HEK293 (cell line): ENCODE measurements around the gene TAGAP.

ENCODE experiments used
- CTCF ChIP-seq: fragments of 450-650 bp; formaldehyde crosslinking; IDR thresholded peaks from 2 replicates; pipeline ENCODE4 v1.5.1; 2016; ENCODE audit warnings: missing biosample characterization, missing genetic modification characterization
- HOXD13 ChIP-seq: sonication (generic); formaldehyde crosslinking; IDR thresholded peaks from 2 replicates; pipeline ENCODE4 v1.8.0; 2022; ENCODE audit warnings: missing genetic modification reagents, borderline replicate concordance
- KLF8 ChIP-seq: fragments of 450-650 bp; formaldehyde crosslinking; IDR thresholded peaks from 2 replicates; pipeline ENCODE4 v1.5.1; 2016; ENCODE audit warnings: missing biosample characterization, missing genetic modification characterization
- OSR2 ChIP-seq: fragments of 450-650 bp; formaldehyde crosslinking; IDR thresholded peaks from 2 replicates; pipeline ENCODE4 v1.5.1; 2016; ENCODE audit warnings: missing biosample characterization, missing genetic modification characterization
- PRDM2 ChIP-seq: fragments of 450-650 bp; formaldehyde crosslinking; IDR thresholded peaks from 2 replicates; pipeline ENCODE4 v1.5.1; 2016; ENCODE audit warnings: missing biosample characterization, missing genetic modification characterization, borderline replicate concordance
- SETDB1 ChIP-seq: IDR thresholded peaks from one replicate; pipeline ENCODE4 v1.6.1; 2017; ENCODE audit warnings: mild to moderate bottlenecking, low read length, moderate library complexity, mixed read lengths; ENCODE audit not compliant: insufficient read length
- TSHZ1 ChIP-seq: fragments of 450-650 bp; formaldehyde crosslinking; IDR thresholded peaks from 2 replicates; pipeline ENCODE4 v1.5.1; 2016; ENCODE audit warnings: missing biosample characterization, missing genetic modification characterization, borderline replicate concordance
- ZBTB20 ChIP-seq: fragments of 450-650 bp; formaldehyde crosslinking; IDR thresholded peaks from 2 replicates; pipeline ENCODE4 v1.5.1; 2016; ENCODE audit warnings: missing biosample characterization, missing genetic modification characterization
- ZNF169 ChIP-seq: fragments of 450-650 bp; formaldehyde crosslinking; IDR thresholded peaks from 2 replicates; pipeline ENCODE4 v1.5.1; 2016; ENCODE audit warnings: missing biosample characterization, missing genetic modification characterization
- ZNF184 ChIP-seq: fragments of 450-650 bp; IDR thresholded peaks from 2 replicates; pipeline ENCODE4 v1.5.1; 2018; ENCODE audit warnings: missing biosample characterization, mild to moderate bottlenecking, missing genetic modification characterization
- ZNF302 ChIP-seq: fragments of 450-650 bp; formaldehyde crosslinking; IDR thresholded peaks from 2 replicates; pipeline ENCODE4 v1.5.1; 2016; ENCODE audit warnings: missing biosample characterization, missing genetic modification characterization, low read depth
- ZNF324 ChIP-seq: fragments of 450-650 bp; formaldehyde crosslinking; IDR thresholded peaks from 2 replicates; pipeline ENCODE4 v1.5.1; 2016; ENCODE audit warnings: missing biosample characterization, missing genetic modification characterization
- ZNF514 ChIP-seq: fragments of 450-650 bp; formaldehyde crosslinking; IDR thresholded peaks from 2 replicates; pipeline ENCODE4 v1.5.1; 2016; ENCODE audit warnings: missing biosample characterization, missing genetic modification characterization
- ZNF555 ChIP-seq: fragments of 450-650 bp; formaldehyde crosslinking; conservative IDR thresholded peaks from 2 replicates; pipeline ENCODE4 v1.5.1; 2017; ENCODE audit warnings: missing biosample characterization, mild to moderate bottlenecking, missing genetic modification characterization, inconsistent platforms
- ZNF639 ChIP-seq: fragments of 450-650 bp; formaldehyde crosslinking; IDR thresholded peaks from 2 replicates; pipeline ENCODE4 v1.5.1; 2016; ENCODE audit warnings: missing biosample characterization, missing genetic modification characterization
- ZNF785 ChIP-seq: fragments of 450-650 bp; formaldehyde crosslinking; IDR thresholded peaks from 2 replicates; pipeline ENCODE4 v1.5.1; 2016; ENCODE audit warnings: missing biosample characterization, missing genetic modification characterization
- ZNF791 ChIP-seq: fragments of 450-650 bp; formaldehyde crosslinking; IDR thresholded peaks from 2 replicates; pipeline ENCODE4 v1.5.1; 2016; ENCODE audit warnings: missing biosample characterization, missing genetic modification characterization
- ZNF830 ChIP-seq: fragments of 450-650 bp; IDR thresholded peaks from 2 replicates; pipeline ENCODE4 v1.5.0; 2018; ENCODE audit warnings: missing biosample characterization, missing genetic modification characterization, low read depth, mild to moderate bottlenecking, moderate library complexity
- ZSCAN23 ChIP-seq: fragments of 450-650 bp; formaldehyde crosslinking; IDR thresholded peaks from 2 replicates; pipeline ENCODE4 v1.5.1; 2016; ENCODE audit warnings: missing biosample characterization, missing genetic modification characterization
- TF ChIP-seq, protein P1 (sequence below): IDR thresholded peaks from 2 replicates; pipeline ENCODE4 v1.6.1; 2011; ENCODE audit warnings: mild to moderate bottlenecking, low read depth, low read length, borderline replicate concordance
- TF ChIP-seq, protein P2 (sequence below): fragments of 450-650 bp; formaldehyde crosslinking; IDR thresholded peaks from 2 replicates; pipeline ENCODE4 v1.5.1; 2016; ENCODE audit warnings: missing biosample characterization, missing genetic modification characterization
- TF ChIP-seq, protein P3 (sequence below): fragments of 450-650 bp; formaldehyde crosslinking; IDR thresholded peaks from 2 replicates; pipeline ENCODE4 v1.5.1; 2016; ENCODE audit warnings: missing biosample characterization, missing genetic modification characterization

The TAGAP gene

DNA sequence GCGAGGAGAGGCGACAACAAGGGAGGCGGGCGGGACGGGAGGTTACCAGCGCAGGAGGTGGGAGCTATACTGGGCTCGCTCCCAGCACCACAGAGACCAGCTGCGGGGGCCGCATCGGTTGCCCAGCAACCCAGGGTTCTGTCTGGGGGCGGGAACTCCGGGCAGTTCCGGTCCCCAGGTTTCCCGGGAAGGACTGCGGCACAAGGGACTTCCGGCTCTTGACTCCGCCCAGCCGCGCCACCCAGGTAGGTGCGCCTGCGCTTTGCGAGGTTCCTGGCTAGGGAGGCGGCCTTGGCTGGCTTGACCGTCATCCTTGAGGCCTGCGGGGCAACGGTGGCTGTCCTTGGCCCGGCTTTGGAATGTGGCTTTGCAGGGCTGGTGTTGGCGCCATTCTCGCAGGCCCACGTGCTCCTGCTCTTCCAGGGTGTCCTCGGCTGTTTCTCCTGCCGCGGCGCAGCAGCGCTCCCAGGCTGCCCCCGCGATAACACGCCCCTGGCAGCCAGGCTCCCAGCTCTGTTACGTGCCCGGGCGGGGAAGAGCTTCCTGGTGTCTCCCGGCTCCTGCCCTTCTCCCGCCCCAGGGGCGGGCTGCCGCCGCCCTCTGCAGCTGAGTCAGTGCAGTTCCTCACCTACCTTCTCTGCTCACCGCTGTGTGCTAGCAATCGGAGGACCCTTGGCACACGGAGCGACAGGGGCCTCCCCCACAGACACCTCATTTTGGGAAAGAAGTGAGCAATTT lies 45.0 kb downstream of the TAGAP start, which contains the start of gene RSPH3 (continued):
- no peak for TF ChIP-seq HOXD13 (CRISPR knock-in tag)
- no peak for TF ChIP-seq ZNF555 (tag by site-specific recombination)
- TF ChIP-seq ZNF785 = peak; percentile 54; the same call in 1 of the 2 replicates
- TF ChIP-seq ZNF830 (tag by site-specific recombination) = no peak
- TF ChIP-seq ZNF514 = no peak
- TF ChIP-seq KLF8 (tag by site-specific recombination) = peak; percentile 99
- TF ChIP-seq TSHZ1 = peak; percentile 23; the same call in 1 of the 2 replicates
- 0 out of 2 replicates have a peak, but pooled peaks have one; percentile 44 for TF ChIP-seq ZNF184 (tag by site-specific recombination)
- no peak for TF ChIP-seq ZNF302 (tag by site-specific recombination)
- peak; percentile 86; the same call in 1 of the 2 replicates for TF ChIP-seq ZSCAN23 (tag by site-specific recombination)
- 0 out of 2 replicates have a peak, but pooled peaks have one; percentile 44 for TF ChIP-seq ZNF639 (tag by site-specific recombination)
- TF ChIP-seq ZBTB20 (tag by site-specific recombination) = peak; percentile 92
- no peak for TF ChIP-seq PRDM2 (tag by site-specific recombination)
- TF ChIP-seq, protein P1, sequence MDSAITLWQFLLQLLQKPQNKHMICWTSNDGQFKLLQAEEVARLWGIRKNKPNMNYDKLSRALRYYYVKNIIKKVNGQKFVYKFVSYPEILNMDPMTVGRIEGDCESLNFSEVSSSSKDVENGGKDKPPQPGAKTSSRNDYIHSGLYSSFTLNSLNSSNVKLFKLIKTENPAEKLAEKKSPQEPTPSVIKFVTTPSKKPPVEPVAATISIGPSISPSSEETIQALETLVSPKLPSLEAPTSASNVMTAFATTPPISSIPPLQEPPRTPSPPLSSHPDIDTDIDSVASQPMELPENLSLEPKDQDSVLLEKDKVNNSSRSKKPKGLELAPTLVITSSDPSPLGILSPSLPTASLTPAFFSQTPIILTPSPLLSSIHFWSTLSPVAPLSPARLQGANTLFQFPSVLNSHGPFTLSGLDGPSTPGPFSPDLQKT = peak; percentile 78; the same call in 1 of the 2 replicates
- peak; percentile 84 for TF ChIP-seq CTCF (tag by site-specific recombination)
- TF ChIP-seq ZNF791 = no peak
- peak; percentile 80 for TF ChIP-seq OSR2 (tag by site-specific recombination)
- no peak for TF ChIP-seq ZNF169 (tag by site-specific recombination)
- peak; percentile 72; the same call in 1 of the 2 replicates for TF ChIP-seq ZNF324 (tag by site-specific recombination)
- TF ChIP-seq SETDB1 = peak; percentile 39
- TF ChIP-seq, protein P2, sequence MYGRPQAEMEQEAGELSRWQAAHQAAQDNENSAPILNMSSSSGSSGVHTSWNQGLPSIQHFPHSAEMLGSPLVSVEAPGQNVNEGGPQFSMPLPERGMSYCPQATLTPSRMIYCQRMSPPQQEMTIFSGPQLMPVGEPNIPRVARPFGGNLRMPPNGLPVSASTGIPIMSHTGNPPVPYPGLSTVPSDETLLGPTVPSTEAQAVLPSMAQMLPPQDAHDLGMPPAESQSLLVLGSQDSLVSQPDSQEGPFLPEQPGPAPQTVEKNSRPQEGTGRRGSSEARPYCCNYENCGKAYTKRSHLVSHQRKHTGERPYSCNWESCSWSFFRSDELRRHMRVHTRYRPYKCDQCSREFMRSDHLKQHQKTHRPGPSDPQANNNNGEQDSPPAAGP (tag by site-specific recombination) = peak; percentile 93
- TF ChIP-seq, protein P3, sequence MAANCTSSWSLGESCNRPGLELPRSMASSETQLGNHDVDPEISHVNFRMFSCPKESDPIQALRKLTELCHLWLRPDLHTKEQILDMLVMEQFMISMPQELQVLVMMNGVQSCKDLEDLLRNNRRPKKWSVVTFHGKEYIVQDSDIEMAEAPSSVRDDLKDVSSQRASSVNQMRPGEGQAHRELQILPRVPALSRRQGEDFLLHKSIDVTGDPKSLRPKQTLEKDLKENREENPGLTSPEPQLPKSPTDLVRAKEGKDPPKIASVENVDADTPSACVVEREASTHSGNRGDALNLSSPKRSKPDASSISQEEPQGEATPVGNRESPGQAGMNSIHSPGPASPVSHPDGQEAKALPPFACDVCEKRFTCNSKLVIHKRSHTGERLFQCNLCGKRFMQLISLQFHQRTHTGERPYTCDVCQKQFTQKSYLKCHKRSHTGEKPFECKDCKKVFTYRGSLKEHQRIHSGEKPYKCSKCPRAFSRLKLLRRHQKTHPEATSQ = peak; percentile 93
